ENCODE results near the gene SEC16B.

The SEC16B gene

GRCh38 chr1:177941976-177942375, 27.9 kb downstream of the SEC16B start:
- DNase-seq (ENCODE audit: low spot score): no peak

GRCh38 chr1:177940682-177941081, 29.2 kb downstream of the SEC16B start:
- DNase-seq (ENCODE audit: low spot score): no peak

- peak; percentile 60 for DNase-seq (ENCODE audit: low spot score)
These were observed 31.9 kb downstream of the SEC16B start for GRCh38 chr1:177937931-177938330.

GRCh38 chr1:177937174-177937770, 32.6 kb downstream of the SEC16B start:
- no peak for DNase-seq (ENCODE audit: low spot score)

GRCh38 chr1:177935638-177936415, 34.0 kb downstream of the SEC16B start:
- DNase-seq (ENCODE audit: low spot score): no peak

GRCh38 chr1:177934927-177935326, 34.9 kb downstream of the SEC16B start:
- no peak for DNase-seq (ENCODE audit: low spot score)

GRCh38 chr1:177934461-177934860, 35.4 kb downstream of the SEC16B start:
- DNase-seq (ENCODE audit: low spot score): no peak

GRCh38 chr1:177933881-177934280, 36.0 kb downstream of the SEC16B start:
- no peak for DNase-seq (ENCODE audit: low spot score)

- no peak for DNase-seq (ENCODE audit: low spot score)
These were observed 37.7 kb downstream of the SEC16B start for GRCh38 chr1:177932123-177932522.

- no peak for DNase-seq (ENCODE audit: low spot score)
These were observed 40.9 kb downstream of the SEC16B start for GRCh38 chr1:177928952-177929351.

- DNase-seq (ENCODE audit: low spot score): no peak
These were observed 41.7 kb downstream of the SEC16B start for GRCh38 chr1:177928194-177928593.

- DNase-seq (ENCODE audit: low spot score): peak; percentile 85
These were observed 42.7 kb downstream of the SEC16B start for GRCh38 chr1:177927021-177927596.

GRCh38 chr1:177926201-177926600, 43.7 kb downstream of the SEC16B start:
- DNase-seq (ENCODE audit: low spot score): no peak

- DNase-seq (ENCODE audit: low spot score): no peak
These were observed 44.9 kb downstream of the SEC16B start for GRCh38 chr1:177925006-177925405.

GRCh38 chr1:177923441-177923840, 46.4 kb downstream of the SEC16B start:
- peak; percentile 6 for DNase-seq (ENCODE audit: low spot score)

GRCh38 chr1:177922209-177922608, 47.6 kb downstream of the SEC16B start:
- DNase-seq (ENCODE audit: low spot score): no peak

- DNase-seq (ENCODE audit: low spot score): no peak
These were observed 48.3 kb downstream of the SEC16B start for GRCh38 chr1:177921590-177921989.

GRCh38 chr1:177920091-177920490, 49.8 kb downstream of the SEC16B start:
- DNase-seq (ENCODE audit: low spot score): no peak

GRCh38 chr1:177915641-177916040, 54.2 kb downstream of the SEC16B start:
- DNase-seq (ENCODE audit: low spot score): no peak

GRCh38 chr1:177914603-177915002, 55.3 kb downstream of the SEC16B start:
- no peak for DNase-seq (ENCODE audit: low spot score)

- peak; percentile 72 for DNase-seq (ENCODE audit: low spot score)
These were observed 55.9 kb downstream of the SEC16B start for GRCh38 chr1:177913762-177914540.

GRCh38 chr1:177912991-177913390, 56.9 kb downstream of the SEC16B start:
- no peak for DNase-seq (ENCODE audit: low spot score)

GRCh38 chr1:177909416-177909815, 60.4 kb downstream of the SEC16B start:
- no peak for DNase-seq (ENCODE audit: low spot score)
